HG02852 (cell line): ENCODE measurements around the gene AHCYL1.
"Not testable (repeated sequence)": the region's sequence is repeated elsewhere in the genome, so short reads cannot be mapped to it uniquely, and the experiment has no call there.

Source experiments
- ATAC-seq: cut with Tn5 transposase; IDR thresholded peaks from one replicate; pipeline ENCODE4 v1.9.1; 2021; ENCODE audit warnings: mild to moderate bottlenecking, moderate library complexity; ENCODE audit not compliant: unreplicated experiment

AHCYL1 gene

GRCh38 chr1:109984456-109985246 is at the start of gene AHCYL1:
Gene AHCYL1 (plus strand): TSS chr1:109984765. CDS start chr1:109985053, 288 bp downstream.
- ATAC-seq: peak; percentile 99

DNA sequence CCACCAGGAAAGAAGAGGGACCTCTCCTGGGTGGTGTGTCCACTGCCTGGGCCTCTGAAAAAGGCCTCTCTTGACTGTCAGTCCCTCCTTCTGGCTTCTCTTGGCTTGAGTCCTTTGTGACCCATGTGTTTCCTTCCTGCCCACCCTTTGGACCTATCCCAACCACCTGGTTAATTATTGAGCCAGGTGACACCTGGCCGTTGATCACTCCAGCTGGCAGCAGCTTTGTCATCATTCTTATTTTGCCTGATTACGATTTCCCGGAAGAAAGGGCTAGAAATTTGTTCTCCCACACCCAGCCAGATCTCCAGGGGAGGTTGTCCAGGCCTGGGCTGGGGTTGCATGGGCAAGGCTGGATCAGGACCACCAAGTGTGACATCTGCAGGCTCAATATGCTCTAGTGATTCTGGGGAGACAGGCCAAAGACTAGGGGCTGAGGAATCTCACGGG is 49.1 kb upstream of the AHCYL1 start:
- no peak for ATAC-seq

GRCh38 chr1:109937738-109938137 is 46.8 kb upstream of the AHCYL1 start:
- ATAC-seq: no peak

DNA sequence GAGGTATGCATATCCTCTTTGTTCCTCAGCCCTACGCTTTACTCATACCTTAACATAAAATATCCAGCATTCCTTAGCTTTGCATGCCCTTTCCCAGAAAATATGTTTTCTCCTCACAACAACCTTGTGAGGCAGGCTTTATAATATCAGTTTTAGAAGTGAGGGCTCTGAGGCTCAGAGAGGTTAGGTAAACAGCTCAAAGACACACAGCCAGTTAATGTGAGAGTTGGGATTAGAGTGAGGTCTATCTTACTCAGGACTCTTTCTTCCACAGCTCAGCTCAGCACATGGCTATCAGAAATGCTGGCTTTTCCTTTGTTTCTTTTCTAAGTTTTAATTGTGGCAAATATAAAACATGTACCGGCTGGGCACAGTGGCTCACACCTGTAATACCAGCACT is 46.0 kb upstream of the AHCYL1 start:
- no peak for ATAC-seq

DNA sequence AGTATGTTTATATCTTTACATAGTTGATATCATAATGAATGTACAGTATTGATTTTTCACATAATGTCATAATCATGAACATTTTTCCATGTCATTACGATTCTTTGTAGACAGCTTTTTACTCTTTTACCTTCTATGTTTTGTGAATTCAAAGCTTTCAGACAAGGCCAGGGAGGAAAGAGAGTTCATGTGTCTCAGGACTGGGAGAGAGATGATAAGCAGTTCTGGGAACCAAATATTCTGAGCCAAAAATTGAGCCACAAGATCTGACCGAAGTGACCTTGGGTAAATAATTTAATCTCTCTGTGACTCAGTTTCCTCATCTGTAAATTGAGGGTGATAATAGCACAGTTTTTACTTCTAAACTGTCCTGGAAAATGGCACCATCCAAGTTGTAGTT is 42.1 kb upstream of the AHCYL1 start:
- ATAC-seq: no peak

DNA sequence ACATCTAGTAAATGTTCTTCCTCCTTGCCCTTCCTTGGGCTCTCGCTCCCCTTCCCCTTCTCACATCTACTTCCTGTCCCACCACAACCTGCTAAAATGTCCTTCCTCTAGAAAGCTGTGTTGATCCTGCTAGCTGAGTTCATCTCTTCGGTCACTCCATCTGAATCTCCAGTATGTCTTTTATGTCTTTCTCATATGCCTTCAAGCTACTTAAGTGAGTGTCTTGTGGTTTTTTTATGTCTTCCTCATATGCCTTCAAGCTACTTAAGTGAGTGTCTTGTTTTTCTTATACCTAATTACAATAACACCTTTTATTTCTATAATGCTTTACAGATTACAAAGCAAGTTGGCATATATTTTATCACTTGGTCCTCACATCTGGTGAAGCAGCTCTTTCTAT is 40.0 kb upstream of the AHCYL1 start:
- ATAC-seq: no peak

GRCh38 chr1:109946511-109946910 is 38.1 kb upstream of the AHCYL1 start:
- ATAC-seq: no peak

DNA sequence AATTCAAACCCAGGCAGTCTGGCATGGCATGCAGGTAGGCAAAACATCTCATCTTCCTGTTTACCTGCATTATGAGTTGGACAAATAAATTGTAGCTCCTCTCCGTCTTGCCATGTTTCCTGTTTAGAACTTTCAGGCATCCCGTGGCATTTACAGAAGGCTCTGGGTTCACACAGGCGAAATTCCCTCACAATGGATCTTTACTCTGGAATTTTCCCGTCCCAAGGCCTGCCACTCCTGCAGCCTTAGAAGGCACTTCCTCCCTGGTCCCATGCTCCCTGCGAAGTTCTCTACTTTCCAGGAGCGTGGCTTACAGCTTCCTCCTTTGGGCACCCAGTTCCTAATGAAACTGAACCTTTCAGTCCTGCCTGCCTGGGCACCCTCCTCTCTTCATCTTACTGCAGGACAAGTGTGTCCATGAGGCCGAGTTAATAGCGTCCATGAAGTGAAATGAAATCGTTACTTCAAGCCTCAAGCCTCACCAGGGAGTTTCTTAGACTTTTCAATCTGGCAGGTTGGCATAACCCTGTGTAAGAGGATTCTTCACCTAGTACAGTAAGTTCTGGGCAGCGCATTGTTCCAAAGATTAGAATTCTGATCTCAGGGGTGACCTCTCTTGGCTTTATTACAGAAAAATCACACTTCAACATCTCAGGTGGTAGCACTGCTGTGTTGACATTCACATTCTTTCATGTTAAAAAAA is 36.8 kb upstream of the AHCYL1 start:
- ATAC-seq: no peak

GRCh38 chr1:109948285-109948630 is 36.3 kb upstream of the AHCYL1 start:
- ATAC-seq: no peak

GRCh38 chr1:109950038-109950437 is 34.5 kb upstream of the AHCYL1 start:
- no peak for ATAC-seq

DNA sequence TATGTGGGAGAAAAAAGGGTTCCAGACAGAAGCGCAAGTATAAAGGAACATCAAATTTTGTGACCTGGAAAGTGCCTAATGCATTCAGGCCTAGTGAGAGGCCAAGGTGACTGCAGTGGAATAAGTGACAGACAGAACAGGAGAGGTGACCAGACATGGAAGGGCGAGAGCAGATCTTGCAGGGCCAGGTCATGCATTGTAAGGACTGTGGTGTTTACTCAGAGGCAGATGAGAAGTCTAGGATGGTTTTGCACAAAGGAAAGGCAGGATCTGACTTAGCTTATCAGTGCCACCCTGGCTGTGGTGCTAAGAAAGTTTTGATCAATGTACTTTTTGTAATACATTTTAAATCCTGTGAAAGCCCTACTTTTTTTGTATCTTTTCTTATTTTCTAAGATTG is 34.1 kb upstream of the AHCYL1 start:
- ATAC-seq: no peak

- ATAC-seq: not testable (repeated sequence)
These were observed 33.1 kb upstream of the AHCYL1 start for GRCh38 chr1:109951501-109951900.

- ATAC-seq: no peak
These were observed 30.5 kb upstream of the AHCYL1 start for GRCh38 chr1:109954041-109954512.

- no peak for ATAC-seq
These were observed 25.0 kb upstream of the AHCYL1 start for GRCh38 chr1:109959632-109959973.

- no peak for ATAC-seq
These were observed 24.4 kb upstream of the AHCYL1 start for GRCh38 chr1:109959974-109960744.

- ATAC-seq: no peak
These were observed 23.8 kb upstream of the AHCYL1 start for GRCh38 chr1:109960745-109961094.

- ATAC-seq: no peak
These were observed 20.7 kb upstream of the AHCYL1 start for GRCh38 chr1:109963864-109964263.

- ATAC-seq: no peak
These were observed 15.3 kb upstream of the AHCYL1 start for GRCh38 chr1:109969146-109969829.

- ATAC-seq: no peak
These were observed 14.7 kb upstream of the AHCYL1 start for GRCh38 chr1:109969907-109970306.

GRCh38 chr1:109971559-109971958 is 13.0 kb upstream of the AHCYL1 start:
- ATAC-seq: no peak

DNA sequence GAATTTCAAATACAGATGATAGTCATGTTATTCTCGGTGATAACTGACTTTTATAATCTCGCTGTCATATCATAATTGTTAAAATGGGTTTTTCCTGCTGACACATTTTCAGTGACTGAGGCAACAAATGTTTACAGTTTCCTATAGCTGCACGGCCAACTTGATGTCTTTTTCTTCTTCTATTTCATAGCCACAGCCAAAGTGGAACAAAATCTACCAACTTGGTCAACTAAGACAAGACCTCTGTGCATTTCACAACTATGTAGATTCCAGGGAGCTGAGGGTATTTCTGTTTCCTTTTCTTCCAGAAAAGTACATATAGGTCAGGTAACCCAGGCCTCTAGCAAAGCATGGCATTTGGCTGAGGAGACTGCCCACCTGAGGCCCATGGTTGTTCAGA is 10.4 kb upstream of the AHCYL1 start:
- no peak for ATAC-seq
